ENCODE measurements around the gene IREB2.
"Not testable (repeated sequence)": the region's sequence is repeated elsewhere in the genome, so short reads cannot be mapped to it uniquely, and the experiment has no call there.

IREB2 gene

DNA sequence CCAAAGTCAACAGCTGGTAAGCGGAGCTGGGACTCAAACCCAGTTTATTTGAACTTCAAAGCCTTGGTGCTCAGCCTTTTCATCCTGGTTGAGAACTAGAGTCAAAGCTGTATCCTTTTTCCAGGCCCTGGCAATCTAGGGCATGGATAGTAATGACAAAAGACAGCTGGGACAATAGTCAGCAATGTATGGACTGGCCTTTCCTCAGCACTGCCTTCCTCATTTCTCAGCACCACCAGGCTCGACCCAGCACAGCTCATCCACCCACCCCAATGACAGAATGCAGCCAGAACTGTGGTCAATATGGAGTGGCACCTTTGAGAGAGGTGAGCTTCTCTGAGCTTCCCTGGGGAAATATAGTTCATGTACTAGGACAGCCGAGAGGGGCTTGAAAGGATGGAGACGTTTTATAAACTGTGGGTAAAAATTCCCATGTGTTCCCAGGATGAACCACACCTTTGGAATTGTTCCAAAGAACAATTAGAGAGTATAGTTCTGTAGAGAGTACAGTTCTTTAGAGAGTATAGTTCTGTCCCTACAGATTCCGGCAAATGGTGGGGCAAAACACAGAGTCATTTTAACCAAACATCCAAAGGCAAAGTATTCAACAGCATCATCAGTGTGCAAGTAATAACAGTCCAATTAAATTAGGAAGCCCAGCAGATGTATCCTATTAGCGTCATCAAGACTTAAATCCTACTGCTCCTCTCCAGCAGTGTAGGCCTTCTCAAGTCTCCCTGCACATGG lies 30.2 kb upstream of the IREB2 start:
- DNase-seq, result no peak

- DNase-seq, result no peak
These were observed 29.7 kb upstream of the IREB2 start for GRCh38 chr15:78408355-78408640.

DNA sequence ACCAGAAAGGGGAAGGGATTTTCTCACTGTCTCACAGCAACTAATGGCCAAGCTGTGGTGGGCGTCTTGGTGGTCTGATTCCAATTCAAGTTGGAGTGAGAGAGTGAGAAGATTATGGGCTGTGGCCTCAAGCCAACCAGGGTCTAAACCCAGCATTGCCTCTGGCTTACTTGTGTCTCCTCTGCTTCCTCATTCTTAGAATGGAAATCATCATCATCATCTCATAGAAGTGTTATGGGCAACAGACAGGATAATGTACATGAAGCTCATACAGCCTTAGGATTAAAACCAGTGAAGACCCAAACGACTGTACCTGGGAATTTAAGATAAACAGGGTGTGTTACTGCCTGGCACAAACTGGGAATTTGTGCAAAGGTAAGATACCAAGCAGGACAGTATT lies 29.1 kb upstream of the IREB2 start:
- no peak for DNase-seq

GRCh38 chr15:78411061-78411460 lies 27.0 kb upstream of the IREB2 start:
- no peak for DNase-seq

DNA sequence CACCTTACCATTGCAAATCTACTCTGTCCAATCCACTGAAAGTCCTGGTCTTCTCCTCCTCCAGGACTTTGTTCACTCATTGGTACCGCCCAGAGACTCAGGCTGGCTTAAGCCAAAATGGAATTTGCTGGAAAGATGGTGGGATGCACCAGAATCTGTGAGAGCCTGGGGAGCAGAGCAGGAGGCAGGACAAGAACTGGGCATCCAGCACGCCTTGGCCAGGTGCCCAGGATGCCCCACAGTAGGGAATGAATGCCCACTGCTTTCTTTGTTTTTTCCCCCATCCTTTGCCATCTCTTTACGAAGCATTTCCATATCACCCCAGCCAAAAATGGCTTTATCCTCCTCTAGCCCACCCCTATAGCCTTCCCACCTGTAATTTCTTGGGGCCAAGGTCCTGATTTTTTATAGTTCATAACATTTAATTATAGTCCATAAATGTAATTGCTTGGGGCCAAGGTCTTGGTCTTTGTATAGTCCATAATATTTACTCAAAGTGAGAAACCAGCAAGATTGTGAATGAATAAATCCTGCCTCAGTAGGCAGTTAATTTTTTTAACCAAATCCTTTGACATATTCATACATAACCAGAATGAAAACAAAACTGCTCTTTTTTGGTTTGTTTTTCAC lies 23.3 kb upstream of the IREB2 start:
- DNase-seq, result no peak

GRCh38 chr15:78415284-78415683 lies 22.7 kb upstream of the IREB2 start:
- no peak for DNase-seq

GRCh38 chr15:78417754-78418630 lies 20.0 kb upstream of the IREB2 start:
- no peak for DNase-seq

GRCh38 chr15:78418686-78419085 lies 19.3 kb upstream of the IREB2 start:
- no peak for DNase-seq

GRCh38 chr15:78419367-78419766 lies 18.6 kb upstream of the IREB2 start:
- DNase-seq, result no peak

DNA sequence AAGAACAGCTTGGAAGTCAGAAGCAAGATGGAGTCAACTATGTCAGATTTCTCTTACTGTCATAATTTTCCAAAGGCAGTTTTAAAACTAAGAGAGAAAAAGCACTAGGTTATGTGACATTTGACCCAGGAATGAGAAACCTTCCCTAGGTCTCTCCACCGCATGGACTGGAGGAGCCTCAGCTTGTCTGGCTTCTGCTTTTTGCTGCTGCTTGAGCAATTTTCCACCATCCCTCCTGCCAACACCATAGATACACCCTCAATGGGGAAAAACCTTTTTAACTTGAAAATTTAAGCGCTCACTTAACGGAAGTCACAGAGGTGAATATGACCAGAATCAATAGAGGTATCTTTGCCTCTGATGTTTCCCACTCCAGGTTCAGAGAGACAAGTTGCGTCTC lies 17.8 kb upstream of the IREB2 start:
- DNase-seq, result no peak

DNA sequence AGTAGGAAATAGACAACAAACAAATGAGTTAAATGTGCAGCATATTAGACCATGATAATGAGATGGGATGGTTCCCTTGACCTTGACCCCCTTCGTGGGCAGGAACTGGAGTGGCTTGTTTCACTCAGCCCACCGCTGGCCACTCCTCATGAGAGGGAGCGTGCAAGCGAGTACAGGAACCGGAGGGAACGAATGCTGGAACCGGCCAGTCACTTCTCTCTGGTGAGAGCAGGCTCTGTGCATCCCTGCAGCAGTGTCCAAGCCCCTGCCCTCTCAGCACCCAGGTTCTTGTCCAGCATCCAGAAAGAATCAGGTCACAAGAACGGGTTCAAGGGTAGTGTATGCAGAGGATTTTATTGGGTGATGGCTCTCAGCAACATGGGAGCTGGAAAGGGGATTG lies 17.2 kb upstream of the IREB2 start:
- DNase-seq, result no peak

- DNase-seq, result no peak
These were observed 16.6 kb upstream of the IREB2 start for GRCh38 chr15:78421238-78421965.

DNA sequence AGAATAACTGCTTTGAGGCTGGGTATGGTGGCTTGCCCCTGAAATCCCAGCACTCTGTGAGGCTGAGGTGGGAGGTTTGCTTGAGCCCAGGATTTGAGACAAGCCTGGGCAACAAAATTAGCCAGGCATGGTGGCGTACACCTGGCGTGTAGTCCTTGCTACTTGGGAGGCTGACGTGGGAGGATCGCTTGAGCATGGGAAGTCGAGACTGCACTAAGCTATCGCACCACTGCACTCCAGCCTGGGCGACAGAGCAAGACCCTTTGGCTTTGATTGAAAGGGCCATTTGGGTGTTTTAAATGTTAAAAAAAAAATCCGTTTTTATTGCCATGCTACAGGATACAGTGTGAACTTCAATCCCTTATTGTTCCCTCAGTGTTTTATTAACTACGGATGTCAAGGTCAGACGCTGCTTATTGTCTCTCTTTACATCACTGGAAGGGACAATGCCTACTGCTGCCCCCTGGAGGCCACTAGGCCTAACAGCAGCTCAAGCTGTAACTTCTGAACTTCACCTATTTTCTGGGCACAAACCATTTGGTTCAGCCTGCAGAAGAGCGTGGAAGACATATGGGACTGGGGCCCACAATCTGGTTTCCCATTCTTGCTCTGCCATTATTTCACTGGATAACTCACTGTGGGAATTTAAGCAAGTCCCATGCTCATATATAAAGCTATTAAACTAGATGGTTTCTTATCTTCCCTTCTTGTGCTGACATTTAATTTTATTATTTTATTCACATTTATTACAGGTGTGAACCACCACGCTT lies 15.3 kb upstream of the IREB2 start:
- DNase-seq, result no peak

DNA sequence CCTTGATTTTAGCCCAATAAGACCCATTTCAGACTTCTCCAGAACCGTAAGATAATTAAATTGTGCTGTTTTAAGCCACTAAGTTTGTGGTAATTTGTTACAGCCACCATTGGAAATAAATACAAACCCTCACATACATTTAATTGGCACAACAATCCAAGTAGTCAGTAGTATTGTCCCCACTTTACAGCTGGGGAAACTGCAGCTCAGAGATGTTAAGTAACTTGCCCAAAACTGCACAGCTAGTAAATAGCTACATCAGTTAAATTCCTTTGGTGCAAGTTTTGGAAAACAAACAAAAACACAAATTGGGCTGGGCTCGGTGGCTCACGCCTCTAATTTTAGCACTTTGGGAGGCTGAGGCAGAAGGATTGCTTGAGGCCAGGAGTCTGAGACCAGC lies 13.3 kb upstream of the IREB2 start:
- no peak for DNase-seq

DNA sequence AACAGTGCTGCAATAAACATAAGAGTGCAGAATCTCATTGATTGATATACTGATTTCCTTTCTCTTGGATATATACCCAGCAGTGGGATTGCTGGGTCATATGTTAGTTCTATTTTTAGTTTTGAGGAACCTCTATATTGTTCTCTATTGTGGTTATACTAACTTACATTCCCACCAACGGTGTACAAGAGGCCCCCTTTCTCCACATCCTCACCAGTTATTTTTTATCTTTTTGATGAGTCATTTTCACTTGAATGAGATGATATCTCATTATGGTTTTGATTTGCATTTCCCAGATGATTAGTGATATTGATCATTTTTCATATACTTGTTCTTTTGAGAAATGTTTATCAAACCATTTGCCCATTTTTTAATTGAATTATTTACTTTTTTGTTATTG lies 12.4 kb upstream of the IREB2 start:
- no peak for DNase-seq

DNA sequence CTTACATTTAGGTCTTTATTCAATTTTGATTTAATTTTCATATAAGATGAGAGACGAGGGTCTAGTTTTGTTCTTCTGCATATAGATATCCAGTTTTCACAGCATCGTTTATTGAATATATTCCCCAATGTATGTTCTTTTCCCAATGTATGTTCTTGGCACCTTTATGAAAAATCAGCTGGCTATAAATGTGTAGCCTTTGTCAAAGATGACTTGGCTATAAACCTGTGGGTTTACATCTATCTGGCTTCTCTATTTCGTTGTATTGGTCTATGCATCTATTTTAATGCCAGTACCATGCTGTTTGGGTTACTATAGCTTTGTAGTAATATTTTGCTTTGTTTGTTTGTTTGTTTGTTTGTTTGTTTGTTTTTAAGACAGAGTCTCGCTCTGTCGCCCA lies 11.7 kb upstream of the IREB2 start:
- no peak for DNase-seq

DNA sequence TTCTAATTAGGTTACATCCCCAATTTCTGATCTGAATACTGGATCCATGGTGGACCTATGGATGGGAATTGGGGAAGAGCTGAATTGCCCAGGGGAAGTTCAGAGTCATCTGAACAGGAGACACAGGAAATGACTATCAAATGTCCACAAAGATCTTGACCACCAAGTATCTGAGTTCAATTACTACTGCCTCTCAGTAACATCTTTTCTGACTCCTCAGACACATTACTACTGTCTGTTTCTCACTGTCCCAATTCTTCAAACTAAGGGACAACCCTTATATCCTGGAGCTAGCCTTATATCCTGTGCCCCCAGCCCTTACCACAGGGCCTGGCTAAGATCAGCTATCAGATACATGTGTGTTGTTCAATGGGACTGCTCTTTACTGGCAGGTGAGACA lies 10.1 kb upstream of the IREB2 start:
- DNase-seq, result no peak

- no peak for DNase-seq
These were observed 8.5 kb upstream of the IREB2 start for GRCh38 chr15:78429477-78429876.

GRCh38 chr15:78431955-78432354 lies 6.1 kb upstream of the IREB2 start:
- no peak for DNase-seq

GRCh38 chr15:78432664-78433063 lies 5.4 kb upstream of the IREB2 start:
- DNase-seq, result no peak

DNA sequence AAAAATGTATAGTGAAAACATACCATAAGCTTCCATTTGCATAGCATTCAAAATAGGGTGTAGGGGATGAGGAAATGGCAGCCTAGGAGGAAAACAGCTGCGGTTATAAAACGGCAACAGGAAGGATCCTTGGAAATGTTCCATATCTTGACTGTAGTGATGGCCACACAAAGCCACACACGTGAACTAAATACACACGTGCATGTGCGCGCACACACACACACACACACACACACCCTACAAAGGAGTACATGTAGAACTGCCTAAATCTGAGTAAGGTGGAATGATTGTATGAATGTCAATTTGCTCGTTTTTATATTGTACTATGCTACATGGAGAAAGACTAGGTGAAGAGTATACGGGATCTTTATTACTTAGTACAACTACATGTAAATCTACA lies 3.9 kb upstream of the IREB2 start:
- no peak for DNase-seq

DNA sequence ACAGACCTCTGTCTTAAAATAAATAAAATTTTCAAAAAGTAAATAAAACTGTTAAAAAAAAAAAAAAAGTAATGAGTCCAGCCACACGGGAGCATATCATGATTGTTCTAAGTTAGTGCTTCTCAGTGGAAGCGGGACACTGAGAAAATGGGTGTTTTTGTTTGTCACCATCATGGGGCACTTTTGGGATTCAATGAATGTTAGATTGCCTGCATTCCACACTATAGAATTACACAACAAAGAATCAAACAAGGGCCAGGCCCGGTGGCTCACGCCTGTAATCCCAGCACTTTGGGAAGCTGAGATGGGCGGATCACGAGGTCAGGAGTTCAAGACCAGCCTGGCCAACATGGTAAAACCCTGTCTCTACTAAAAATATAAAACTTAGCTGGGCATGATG lies 3.3 kb upstream of the IREB2 start:
- not testable (repeated sequence) for DNase-seq
